HepG2 (cell line): Measurements from ENCODE around the gene CBX6. TPM values are rescaled to one million over a fixed set of nuclear protein-coding genes. Genes with fewer than 3 reads are reported as not detected.

Experiments
- ATAC-seq: fragments of 200-7000 bp; cut with Tn5 transposase; 3 replicates; pipeline ENCODE4 v1.9.1; 2020; ENCODE audit warnings: mild to moderate bottlenecking, moderate library complexity
- BruUV-seq: library from RNA; stranded (reverse); fragments of 400-500 nt; replicated peaks from 2 replicates; lab custom pipeline; 2021; lab: Mats Ljungman, UMichigan
- CTCF ChIA-PET: fragments of 300-600 bp; formaldehyde crosslinking; extraction: SDS; loops from one replicate; lab custom pipeline; 2021; ENCODE audit warnings: low total read pairs, inconsistent platforms, low intra/inter-chr PET ratio; lab: Yijun Ruan, JAX
- POLR2A ChIA-PET: fragments of 350-600 bp; sonication (Branson Sonifier 250); formaldehyde crosslinking; loops from one replicate; lab custom pipeline; 2020; ENCODE audit warnings: antibody characterized with exemption, inconsistent platforms; lab: Yijun Ruan, JAX
- DNase-seq: peaks from one replicate; pipeline ENCODE4 v3.0.0-alpha.2; 2015; ENCODE audit warnings: low spot score
- FAIRE-seq: peaks from 3 replicates; lab custom pipeline; 2011; peaks lifted over from hg19 to GRCh38; lab: Jason Lieb, UNC
- H2AFZ ChIP-seq: one replicate; pipeline ENCODE4 v1.6.1; 2011; ENCODE audit warnings: low read length, inconsistent platforms
- H3K27ac ChIP-seq: fragments of 300-600 bp; 3 replicates; pipeline ENCODE4 v1.8.0; 2011; ENCODE audit warnings: mixed run types, mild to moderate bottlenecking, mixed read lengths, low read length, inconsistent platforms; ENCODE audit not compliant: insufficient read depth; ENCODE audit errors: extremely low read length
- H3K27me3 ChIP-seq, 2 experiments: fragments of 200-600 bp in 1 of 2; 2 replicates in 1 of 2; 3 replicates in 1 of 2; pipeline versions ENCODE4 v1.6.0 to v1.8.0; 2011; ENCODE audit warnings: low read length in 2 of 2, mild to moderate bottlenecking in 2 of 2, moderate library complexity in 2 of 2, inconsistent platforms in 1 of 2; ENCODE audit not compliant: insufficient read depth in 2 of 2, control insufficient read depth in 1 of 2
- H3K36me3 ChIP-seq, 2 experiments: fragments of 200-600 bp in 1 of 2; replicated peaks in 1 of 2; 2 replicates in 1 of 2; 3 replicates in 1 of 2; pipeline versions ENCODE4 v1.5.1 to v1.8.0; 2011; ENCODE audit warnings: low read length in 2 of 2, inconsistent platforms in 1 of 2; ENCODE audit not compliant: insufficient read depth in 2 of 2, control insufficient read depth in 1 of 2
- H3K4me1 ChIP-seq: 2 replicates; pipeline ENCODE4 v1.5.1; 2012; ENCODE audit warnings: low read length, inconsistent platforms; ENCODE audit not compliant: insufficient read depth
- H3K4me2 ChIP-seq: 2 replicates; pipeline ENCODE4 v1.6.0; 2011; ENCODE audit warnings: low read depth, low read length, inconsistent platforms
- H3K4me3 ChIP-seq, 3 experiments: fragments of 200-600 bp in 1 of 3; sonication (generic), shearing (Covaris generic) in 1 of 3; replicated peaks in 1 of 3; 2 replicates each; pipeline ENCODE4 v1.5.1; 2011 to 2016; ENCODE audit warnings: low read length in 3 of 3, inconsistent platforms in 2 of 3, low read depth in 2 of 3, mild to moderate bottlenecking in 2 of 3, control low read depth in 1 of 3, mixed read lengths in 1 of 3; ENCODE audit not compliant: insufficient read depth in 1 of 3
- H3K79me2 ChIP-seq: one replicate; pipeline ENCODE4 v1.6.1; 2011; ENCODE audit warnings: low read length, inconsistent platforms; ENCODE audit not compliant: insufficient read depth
- H3K9ac ChIP-seq: 2 replicates; pipeline ENCODE4 v1.6.0; 2011; ENCODE audit warnings: mild to moderate bottlenecking, low read depth, low read length, inconsistent platforms; ENCODE audit not compliant: insufficient read depth
- H3K9me3 ChIP-seq: 2 replicates; pipeline ENCODE4 v1.5.1; 2012; ENCODE audit warnings: mild to moderate bottlenecking, low read length
- H4K20me1 ChIP-seq: 2 replicates; pipeline ENCODE4 v1.6.0; 2011; ENCODE audit warnings: inconsistent platforms, mild to moderate bottlenecking, low read length, moderate library complexity; ENCODE audit not compliant: insufficient read depth
- FOXC1 ChIP-seq: sonication (generic); formaldehyde crosslinking; IDR thresholded peaks from 2 replicates; pipeline ENCODE4 v1.8.0; 2022; ENCODE audit warnings: mild to moderate bottlenecking, missing genetic modification reagents, borderline replicate concordance
- KDM3A ChIP-seq: IDR thresholded peaks from 2 replicates; pipeline ENCODE4 v1.6.1; 2018; ENCODE audit warnings: low read depth, missing compliant biosample characterization
- KDM5B ChIP-seq: sonication (generic); formaldehyde crosslinking; IDR thresholded peaks from 2 replicates; pipeline ENCODE4 v1.4.0; 2020; ENCODE audit warnings: missing genetic modification reagents, mild to moderate bottlenecking, borderline replicate concordance
- KLF11 ChIP-seq: IDR thresholded peaks from 2 replicates; pipeline ENCODE4 v1.6.1; 2016; ENCODE audit warnings: missing compliant biosample characterization
- MXD4 ChIP-seq: IDR thresholded peaks from 2 replicates; pipeline ENCODE4 v1.6.1; 2016; ENCODE audit warnings: mild to moderate bottlenecking, missing biosample characterization, missing genetic modification reagents
- RARA ChIP-seq: IDR thresholded peaks from 2 replicates; pipeline ENCODE4 v1.6.1; 2016; ENCODE audit warnings: missing genetic modification reagents, missing compliant biosample characterization
- ZFP1 ChIP-seq: IDR thresholded peaks from 2 replicates; pipeline ENCODE4 v1.6.1; 2016
- ZNF235 ChIP-seq: sonication (generic); formaldehyde crosslinking; IDR thresholded peaks from 2 replicates; pipeline ENCODE4 v1.8.1; 2023; ENCODE audit warnings: mild to moderate bottlenecking, missing genetic modification reagents, borderline replicate concordance
- ZNF841 ChIP-seq: sonication (generic); formaldehyde crosslinking; IDR thresholded peaks from 2 replicates; pipeline ENCODE4 v1.8.1; 2023; ENCODE audit warnings: missing genetic modification reagents, borderline replicate concordance
- WGBS: methylation state at CpG from one replicate; pipeline ENCODE4 v1.1.6; 2017; ENCODE audit warnings: low lambda C conversion rate; 5-methylcytosine and 5-hydroxymethylcytosine counted together
- in situ Hi-C: cut with HindIII; loops from 2 replicates; pipeline ENCODE4 v1.10.0; 2017; ENCODE audit warnings: low pct_unique_long_range_greater_than_20kb; ENCODE audit not compliant: extremely low pct_ligation_motif_present
- intact Hi-C: fragments of 100-400 bp; cut with micrococcal nuclease; formaldehyde crosslinking; loops from one replicate; pipeline ENCODE4 v1.10.0; 2022; ENCODE audit not compliant: unreplicated experiment
- polyA plus RNA-seq, 8 experiments: library from polyadenylated mRNA; depleted of rRNA in 3 of 8; stranded (reverse) in 7 of 8; unstranded in 1 of 8; fragments of >200 nt; fragmentation: Illumina TruSeq in 4 of 8; extraction: Trizol in 4 of 8; gene quantifications; 2 replicates each; pipeline versions ENCODE4 v1.2.1 to v1.2.3, GENCODE V29; 2011 to 2016; ENCODE audit warnings: low read depth in 4 of 8, missing spikeins in 1 of 8, mixed read lengths in 1 of 8; ENCODE audit not compliant: insufficient read depth in 1 of 8
- total RNA-seq, 5 experiments: library from RNA; depleted of rRNA; stranded (reverse); fragments of >200 nt; fragmentation: Illumina TruSeq; extraction: Trizol; gene quantifications; 2 replicates each; pipeline ENCODE4 v1.2.3, GENCODE V29; 2016; ENCODE audit warnings: low read depth in 1 of 5
- TF ChIP-seq, protein P1 (sequence below): conservative IDR thresholded peaks from 2 replicates; pipeline ENCODE4 v1.6.1; 2018; ENCODE audit warnings: missing genetic modification reagents
- TF ChIP-seq, protein P2 (sequence below): sonication (generic); formaldehyde crosslinking; IDR thresholded peaks from 2 replicates; pipeline ENCODE4 v1.5.0; 2020; ENCODE audit warnings: missing genetic modification reagents, mild to moderate bottlenecking, borderline replicate concordance
- TF ChIP-seq, protein P3 (sequence below): sonication (generic); formaldehyde crosslinking; IDR thresholded peaks from 2 replicates; pipeline ENCODE4 v1.5.0; 2020; ENCODE audit warnings: missing genetic modification reagents

Gene CBX6
- total and polyA plus RNA-seq, 2 of the 13 experiments (the other 11 are each of a cell fraction or from before 2014, with no cell fraction given), result 1.7 to 6.5 TPM

DNA sequence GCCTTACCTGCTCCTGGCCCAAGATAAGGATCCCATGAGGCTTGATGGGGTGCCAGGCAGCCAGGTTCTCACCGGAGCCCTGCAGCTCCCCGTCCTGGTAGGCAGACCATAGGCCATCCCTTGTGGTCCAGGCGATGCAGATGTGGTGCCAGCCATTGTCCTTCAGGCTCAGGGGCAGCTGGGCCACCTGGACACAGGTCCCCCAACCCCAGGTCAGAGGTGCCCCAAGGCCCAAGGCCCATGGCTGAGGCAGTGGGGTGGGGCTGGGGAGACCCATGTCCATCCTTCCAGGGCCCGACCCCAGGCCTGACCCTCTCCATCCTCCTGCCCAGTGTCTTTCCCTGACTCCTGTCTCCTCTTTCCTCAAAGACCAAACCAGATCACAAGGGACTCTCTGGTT, 48.9 kb downstream of the CBX6 start:
- 43% methylated on average over 1 of the region's 4 CpGs for WGBS
- FAIRE-seq (no peak), ATAC-seq (no peak), DNase-seq (no peak)
- Histone ChIP-seq H3K27me3 (no peaks in the 10 kb centered on the region), H3K27ac (no peak overlapping the region), H3K79me2 (no peaks in the 10 kb centered on the region), H3K9ac (no peak overlapping the region), H3K4me2 (no peak overlapping the region), H2AFZ (no peak overlapping the region), H3K4me1 (no peaks in the 10 kb centered on the region), H4K20me1 (no peaks in the 10 kb centered on the region), H3K9me3 (no peaks in the 10 kb centered on the region), H3K36me3 (no peaks in the 10 kb centered on the region), H3K4me3 (no peak overlapping the region)
- BruUV-seq, result no TSS peak
- intact Hi-C loops (no loop called here), in situ Hi-C loops (no loop called here)
- ChIA-PET POLR2A (no interaction called here), CTCF (no interaction called here)
- TF ChIP-seq, protein P1, sequence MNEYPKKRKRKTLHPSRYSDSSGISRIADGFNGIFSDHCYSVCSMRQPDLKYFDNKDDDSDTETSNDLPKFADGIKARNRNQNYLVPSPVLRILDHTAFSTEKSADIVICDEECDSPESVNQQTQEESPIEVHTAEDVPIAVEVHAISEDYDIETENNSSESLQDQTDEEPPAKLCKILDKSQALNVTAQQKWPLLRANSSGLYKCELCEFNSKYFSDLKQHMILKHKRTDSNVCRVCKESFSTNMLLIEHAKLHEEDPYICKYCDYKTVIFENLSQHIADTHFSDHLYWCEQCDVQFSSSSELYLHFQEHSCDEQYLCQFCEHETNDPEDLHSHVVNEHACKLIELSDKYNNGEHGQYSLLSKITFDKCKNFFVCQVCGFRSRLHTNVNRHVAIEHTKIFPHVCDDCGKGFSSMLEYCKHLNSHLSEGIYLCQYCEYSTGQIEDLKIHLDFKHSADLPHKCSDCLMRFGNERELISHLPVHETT (CRISPR knock-in tag), result no peak
- TF ChIP-seq RARA (CRISPR knock-in tag) (no peak), KLF11 (CRISPR knock-in tag) (no peak), ZFP1 (CRISPR knock-in tag) (no peak), KDM5B (CRISPR knock-in tag) (no peak), ZNF235 (CRISPR knock-in tag) (no peak), FOXC1 (CRISPR knock-in tag) (no peak), ZNF841 (CRISPR knock-in tag) (no peak), KDM3A (CRISPR knock-in tag) (no peak), MXD4 (CRISPR knock-in tag) (no peak)
- TF ChIP-seq, protein P2, sequence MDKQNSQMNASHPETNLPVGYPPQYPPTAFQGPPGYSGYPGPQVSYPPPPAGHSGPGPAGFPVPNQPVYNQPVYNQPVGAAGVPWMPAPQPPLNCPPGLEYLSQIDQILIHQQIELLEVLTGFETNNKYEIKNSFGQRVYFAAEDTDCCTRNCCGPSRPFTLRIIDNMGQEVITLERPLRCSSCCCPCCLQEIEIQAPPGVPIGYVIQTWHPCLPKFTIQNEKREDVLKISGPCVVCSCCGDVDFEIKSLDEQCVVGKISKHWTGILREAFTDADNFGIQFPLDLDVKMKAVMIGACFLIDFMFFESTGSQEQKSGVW (CRISPR knock-in tag), result no peak
- TF ChIP-seq, protein P3, sequence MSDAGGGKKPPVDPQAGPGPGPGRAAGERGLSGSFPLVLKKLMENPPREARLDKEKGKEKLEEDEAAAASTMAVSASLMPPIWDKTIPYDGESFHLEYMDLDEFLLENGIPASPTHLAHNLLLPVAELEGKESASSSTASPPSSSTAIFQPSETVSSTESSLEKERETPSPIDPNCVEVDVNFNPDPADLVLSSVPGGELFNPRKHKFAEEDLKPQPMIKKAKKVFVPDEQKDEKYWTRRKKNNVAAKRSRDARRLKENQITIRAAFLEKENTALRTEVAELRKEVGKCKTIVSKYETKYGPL, result no peak
